T47D (cell line): ENCODE results near the gene GABRR2.

Experiments used
- DNase-seq, 2 experiments: peaks; one replicate each; pipeline versions ENCODE4 v3.0.0 to v3.0.0-alpha.2; 2011 to 2012; ENCODE audit warnings: low read depth in 1 of 2, low spot score in 1 of 2
- JUND ChIP-seq: IDR thresholded peaks from 2 replicates; pipeline ENCODE4 v1.6.1; 2012; ENCODE audit warnings: low read depth
- in situ Hi-C: cut with HindIII; loops from 2 replicates; pipeline ENCODE4 v1.10.0; 2016; ENCODE audit warnings: low sequenced_read_pairs, low pct_unique_long_range_greater_than_20kb

GABRR2 gene

GRCh38 chr6:89278956-89279355 is 36.1 kb downstream of the GABRR2 start:
- TF ChIP-seq JUND = no peak

GRCh38 chr6:89275900-89276299 is 39.2 kb downstream of the GABRR2 start:
- TF ChIP-seq JUND = no peak
- DNase-seq = no peak
- in situ Hi-C loops = no loop called here

More at GRCh38 chr6:89278956-89279355, 36.1 kb downstream of the GABRR2 start:
- no peak for DNase-seq
- in situ Hi-C loops = no loop called here

GRCh38 chr6:89273816-89274215 is 41.3 kb downstream of the GABRR2 start:
- no peak for TF ChIP-seq JUND
- DNase-seq = no peak
- in situ Hi-C loops = no loop called here

DNA sequence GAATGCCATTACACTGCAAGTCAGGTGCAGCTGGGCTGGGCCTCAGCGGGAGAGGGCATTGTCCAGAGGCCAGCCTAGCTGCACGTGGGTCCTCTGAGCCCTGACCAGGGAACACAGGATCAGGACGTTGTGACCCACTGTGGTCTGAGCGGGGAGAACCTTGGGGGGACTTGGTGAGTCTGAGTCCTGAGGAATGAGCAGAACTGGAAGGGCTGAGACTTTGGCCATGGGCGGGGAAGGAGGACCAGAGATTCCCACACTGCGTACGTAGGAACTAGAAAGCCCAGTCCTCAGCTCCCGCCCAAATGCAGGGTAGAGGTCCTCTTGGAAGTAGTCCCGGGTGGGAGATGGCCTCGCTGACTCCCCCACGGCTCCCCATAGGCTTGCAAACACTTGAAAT is 42.5 kb downstream of the GABRR2 start:
- TF ChIP-seq JUND = no peak
- in situ Hi-C loops = no loop called here
- no peak for DNase-seq

DNA sequence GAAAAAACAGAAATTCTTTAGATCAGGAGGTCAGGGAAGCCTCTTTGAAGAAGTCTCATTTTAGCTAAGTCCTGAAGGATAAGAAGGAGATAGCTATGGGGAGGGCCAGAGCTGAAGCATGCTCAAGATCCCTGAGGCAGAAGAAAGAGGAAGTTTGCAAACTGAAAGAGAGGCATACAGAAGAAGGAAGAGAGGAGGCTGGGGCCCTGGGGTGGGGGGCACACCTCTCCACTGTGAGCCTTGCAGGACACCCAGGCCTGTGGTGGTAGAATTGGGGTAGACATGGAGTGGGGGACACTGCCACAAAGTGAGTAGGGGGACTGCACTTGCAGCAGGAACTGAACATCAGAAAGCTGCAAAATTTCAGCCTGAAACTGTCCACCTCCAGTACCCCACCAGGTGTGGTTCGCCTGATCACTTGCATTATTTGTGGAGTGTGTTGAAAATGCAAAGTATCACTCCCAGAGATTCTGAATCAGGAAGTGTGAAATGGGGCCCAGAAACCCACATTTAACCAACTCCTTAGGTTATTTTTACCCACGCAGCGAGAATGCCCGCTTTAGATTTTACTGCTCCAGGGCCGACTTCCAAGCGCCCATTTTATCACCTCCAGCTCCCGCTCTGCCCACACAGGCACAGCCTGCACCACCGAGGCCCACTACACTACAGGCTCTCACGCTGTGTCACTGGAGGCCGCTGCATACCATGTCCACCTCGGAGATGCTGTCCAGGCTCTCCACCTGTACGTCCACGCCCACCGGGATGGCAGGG is 44.0 kb downstream of the GABRR2 start:
- TF ChIP-seq JUND = no peak
- no peak for DNase-seq
- in situ Hi-C loops = no loop called here

DNA sequence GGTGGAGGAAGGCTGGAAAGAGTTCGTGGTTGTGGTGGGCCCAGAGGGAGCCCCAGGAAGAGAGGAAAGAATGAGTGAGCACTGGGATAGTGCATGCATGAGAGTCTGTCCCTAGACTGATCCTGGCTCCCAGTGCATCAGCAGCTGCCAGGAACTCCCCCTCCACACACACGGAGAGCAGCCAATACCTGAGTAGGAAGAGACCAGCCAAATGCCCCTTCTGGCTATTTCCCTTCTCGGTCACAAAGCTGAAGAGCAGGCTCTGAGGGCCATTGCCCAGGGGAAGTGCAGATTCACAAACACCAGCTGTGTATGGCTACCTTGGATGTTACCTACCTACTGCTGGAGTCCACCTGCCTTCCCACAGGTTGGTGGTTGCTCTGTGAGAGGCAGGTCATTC is 45.1 kb downstream of the GABRR2 start:
- in situ Hi-C loops = no loop called here
- DNase-seq = peak in 1 of 2 experiments; percentile 18
- no peak for TF ChIP-seq JUND

DNA sequence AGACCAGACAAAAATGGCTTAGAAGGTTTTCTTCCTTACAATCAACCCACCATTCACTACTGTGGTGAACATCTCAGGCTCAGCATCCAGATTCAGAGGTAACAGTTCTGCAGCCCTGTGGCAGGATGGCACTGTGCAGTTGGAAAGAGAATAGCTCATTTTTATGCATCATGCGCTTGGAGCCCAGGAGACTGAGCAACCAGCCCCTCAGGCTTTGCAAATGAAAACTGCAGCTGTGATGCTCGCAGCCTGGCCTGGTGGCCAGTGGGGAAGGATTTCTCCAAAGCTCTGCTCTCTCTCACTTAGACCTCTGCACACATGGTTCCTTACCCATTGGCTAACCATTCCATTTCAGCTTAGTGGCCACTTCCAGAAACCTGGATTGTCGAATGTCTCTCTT is 45.8 kb downstream of the GABRR2 start:
- in situ Hi-C loops = no loop called here
- no peak for TF ChIP-seq JUND

DNA sequence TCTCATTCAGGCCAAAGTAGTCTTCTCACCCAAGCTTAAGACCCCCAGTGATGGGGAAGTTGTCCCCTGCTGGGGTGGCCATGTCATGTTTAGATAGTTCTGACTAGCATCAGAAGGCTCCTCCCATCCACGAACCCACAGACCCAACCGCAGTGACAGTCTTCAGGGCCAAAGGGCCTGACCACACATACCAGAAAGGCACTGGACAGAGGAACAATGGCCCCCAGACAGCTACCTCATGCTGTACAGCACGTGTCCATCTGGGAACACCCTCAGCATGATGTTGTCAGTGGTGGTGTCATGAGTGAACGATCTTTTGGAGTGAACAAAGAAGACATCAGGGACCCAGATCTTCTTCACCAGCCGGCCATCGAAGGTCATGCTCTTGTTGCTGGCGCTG is 46.3 kb downstream of the GABRR2 start:
- in situ Hi-C loops = no loop called here
- TF ChIP-seq JUND = no peak
- DNase-seq = no peak

More for the DNA sequence above, 45.8 kb downstream of the GABRR2 start:
- DNase-seq = no peak

DNA sequence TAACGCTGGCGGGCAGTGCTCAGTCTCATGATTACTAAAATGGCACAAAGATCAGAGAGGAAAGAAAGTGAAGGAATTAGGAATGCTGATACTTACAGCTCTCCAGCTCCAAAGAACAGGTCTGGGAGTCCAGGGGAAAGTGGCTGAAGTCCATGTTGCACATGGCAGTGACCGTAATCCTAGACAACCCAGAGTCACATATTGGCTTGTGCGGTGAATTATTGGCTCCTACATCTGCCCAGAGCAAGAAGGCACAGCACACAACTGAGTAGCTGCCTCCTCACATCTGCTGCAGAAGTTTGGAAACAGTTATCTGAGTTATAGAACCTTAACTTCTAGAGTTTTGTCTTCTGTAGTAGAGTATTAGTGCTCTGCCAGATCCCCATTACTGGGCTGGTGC is 47.2 kb downstream of the GABRR2 start:
- in situ Hi-C loops = no loop called here
- no peak for TF ChIP-seq JUND
- no peak for DNase-seq

DNA sequence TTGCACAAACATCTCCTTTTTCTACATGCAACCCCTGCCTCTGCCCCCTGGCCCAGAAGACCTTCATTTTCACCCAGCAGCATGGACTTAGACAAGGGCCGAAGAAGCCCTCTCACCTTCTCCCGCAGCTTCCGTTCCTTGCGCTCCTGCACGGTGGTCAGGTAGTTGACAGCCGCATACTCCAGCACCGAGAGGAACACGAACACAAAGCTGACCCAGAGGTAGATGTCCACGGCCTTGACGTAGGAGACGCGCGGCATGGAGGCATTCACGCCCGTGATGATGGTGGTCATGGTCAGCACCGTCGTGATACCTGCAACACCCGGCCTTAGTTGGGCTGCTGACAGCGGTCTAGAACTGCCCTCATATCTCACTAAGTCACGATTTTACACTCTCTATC is 50.8 kb downstream of the GABRR2 start:
- no peak for DNase-seq
- TF ChIP-seq JUND = no peak
- in situ Hi-C loops = no loop called here

DNA sequence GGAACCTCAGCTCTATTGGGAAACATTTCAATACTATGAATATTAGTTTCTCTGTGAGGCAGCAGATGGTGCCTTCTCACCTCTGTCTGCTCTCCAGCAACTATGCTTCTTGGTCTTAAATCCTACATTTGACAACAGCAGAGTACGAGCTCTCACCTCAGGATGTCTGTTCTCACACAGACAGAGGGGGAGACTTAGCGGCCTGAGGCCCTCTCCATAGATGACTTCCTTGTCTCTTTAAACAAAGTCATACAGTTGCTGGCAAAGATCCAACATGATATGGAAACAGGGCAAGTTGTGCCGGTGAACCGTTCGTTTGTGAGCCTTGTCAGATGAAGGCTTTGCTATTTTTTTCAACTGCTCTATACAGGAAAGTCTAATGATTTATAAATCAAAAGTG is 54.3 kb downstream of the GABRR2 start:
- TF ChIP-seq JUND = no peak
- in situ Hi-C loops = no loop called here
- DNase-seq = no peak

DNA sequence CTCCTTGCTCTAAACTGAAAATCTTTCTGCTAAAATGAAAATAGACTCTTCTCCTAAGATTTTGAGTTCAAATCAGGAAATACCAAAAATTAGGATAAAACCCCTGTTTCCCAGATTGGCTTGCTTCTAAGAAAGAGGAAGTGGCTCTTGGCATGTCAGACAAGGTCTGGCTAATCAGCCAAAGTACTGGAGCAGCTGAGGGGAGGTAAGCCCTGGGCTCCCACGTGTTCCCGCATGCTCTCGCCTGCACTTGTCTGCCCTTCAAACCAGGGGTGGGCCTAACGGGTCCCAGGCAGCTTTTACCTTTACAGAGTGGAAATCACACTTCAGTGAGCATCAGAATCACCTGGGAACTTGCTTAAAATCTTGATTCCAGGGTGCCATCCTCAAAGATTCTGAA is 54.8 kb downstream of the GABRR2 start:
- no peak for DNase-seq
- TF ChIP-seq JUND = no peak
- in situ Hi-C loops = no loop called here

DNA sequence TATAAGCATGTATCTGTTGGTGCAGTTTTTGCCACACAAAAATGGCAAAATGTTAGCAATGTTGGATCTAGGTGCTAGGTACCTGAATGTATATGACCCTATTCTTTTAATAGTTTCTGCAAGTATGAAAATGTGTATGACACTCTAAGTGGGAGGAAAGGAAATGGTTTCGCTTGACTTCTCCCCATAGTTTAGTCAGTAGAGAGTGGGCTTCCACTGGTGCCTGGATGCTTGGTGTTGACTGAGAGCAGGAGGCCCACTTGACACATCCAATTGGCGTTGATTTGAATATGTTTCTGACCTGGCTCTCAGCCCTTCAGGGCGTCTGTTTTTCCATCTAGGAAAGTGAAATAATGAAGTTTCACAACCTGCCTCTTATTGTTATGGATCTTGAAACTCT is 56.2 kb downstream of the GABRR2 start:
- in situ Hi-C loops = no loop called here
- no peak for TF ChIP-seq JUND
- DNase-seq = no peak

- in situ Hi-C loops = no loop called here
- no peak for TF ChIP-seq JUND
- no peak for DNase-seq
These were observed 57.3 kb downstream of the GABRR2 start for GRCh38 chr6:89257781-89258180.

- DNase-seq = no peak
- no peak for TF ChIP-seq JUND
- in situ Hi-C loops = no loop called here
These were observed 57.8 kb downstream of the GABRR2 start for GRCh38 chr6:89257346-89257745.
